SW480 (cell line): ENCODE data around the gene SH3PXD2B.

Source experiments
- DNase-seq: peaks from one replicate; pipeline ENCODE4 v3.0.0-alpha.2; 2016; ENCODE audit warnings: low spot score

The SH3PXD2B gene

GRCh38 chr5:172454358-172455086, at the start of gene SH3PXD2B:
Gene SH3PXD2B, minus strand, starts transcription at chr5:172454525. Its CDS starts 173 bp downstream, at chr5:172454352.
- peak; percentile 54 for DNase-seq

- DNase-seq = peak; percentile 42
These were observed 48.6 kb upstream of the SH3PXD2B start for GRCh38 chr5:172502969-172503368.

GRCh38 chr5:172502410-172502809, 48.1 kb upstream of the SH3PXD2B start:
- no peak for DNase-seq

- no peak for DNase-seq
These were observed 47.5 kb upstream of the SH3PXD2B start for GRCh38 chr5:172501708-172502320.

- no peak for DNase-seq
These were observed 45.0 kb upstream of the SH3PXD2B start for GRCh38 chr5:172499287-172499686.

GRCh38 chr5:172498431-172499129, 44.3 kb upstream of the SH3PXD2B start:
- DNase-seq = no peak

- no peak for DNase-seq
These were observed 43.4 kb upstream of the SH3PXD2B start for GRCh38 chr5:172497591-172498255.

GRCh38 chr5:172496671-172497371, 42.5 kb upstream of the SH3PXD2B start:
- peak; percentile 9 for DNase-seq

- no peak for DNase-seq
These were observed 40.5 kb upstream of the SH3PXD2B start for GRCh38 chr5:172494630-172495505.

GRCh38 chr5:172493906-172494305, 39.6 kb upstream of the SH3PXD2B start:
- DNase-seq = no peak

GRCh38 chr5:172493461-172493860, 39.1 kb upstream of the SH3PXD2B start:
- DNase-seq = no peak

GRCh38 chr5:172493002-172493401, 38.7 kb upstream of the SH3PXD2B start:
- no peak for DNase-seq

- DNase-seq = no peak
These were observed 37.9 kb upstream of the SH3PXD2B start for GRCh38 chr5:172492097-172492840.

- peak; percentile 9 for DNase-seq
These were observed 37.2 kb upstream of the SH3PXD2B start for GRCh38 chr5:172491481-172491880.

GRCh38 chr5:172490514-172491461, 36.5 kb upstream of the SH3PXD2B start:
- no peak for DNase-seq

- DNase-seq = no peak
These were observed 33.9 kb upstream of the SH3PXD2B start for GRCh38 chr5:172488221-172488620.

- DNase-seq = no peak
These were observed 33.3 kb upstream of the SH3PXD2B start for GRCh38 chr5:172487671-172488070.

GRCh38 chr5:172486912-172487311, 32.6 kb upstream of the SH3PXD2B start:
- DNase-seq = no peak

- DNase-seq = no peak
These were observed 32.1 kb upstream of the SH3PXD2B start for GRCh38 chr5:172486451-172486850.
